ENCODE data around the gene SAP25. TPM values are rescaled to one million over a fixed set of nuclear protein-coding genes. Genes with fewer than 3 reads are reported as not detected.
A peak's percentile ranks its signal among the peaks of the same experiment; 100 is the strongest.

The SAP25 gene
- total RNA-seq, 3 donors from 2014 or later (not counting 1 experiment from before 2014, with no cell fraction given), result 25.9 to 46.4 (median 32.5) TPM

DNA sequence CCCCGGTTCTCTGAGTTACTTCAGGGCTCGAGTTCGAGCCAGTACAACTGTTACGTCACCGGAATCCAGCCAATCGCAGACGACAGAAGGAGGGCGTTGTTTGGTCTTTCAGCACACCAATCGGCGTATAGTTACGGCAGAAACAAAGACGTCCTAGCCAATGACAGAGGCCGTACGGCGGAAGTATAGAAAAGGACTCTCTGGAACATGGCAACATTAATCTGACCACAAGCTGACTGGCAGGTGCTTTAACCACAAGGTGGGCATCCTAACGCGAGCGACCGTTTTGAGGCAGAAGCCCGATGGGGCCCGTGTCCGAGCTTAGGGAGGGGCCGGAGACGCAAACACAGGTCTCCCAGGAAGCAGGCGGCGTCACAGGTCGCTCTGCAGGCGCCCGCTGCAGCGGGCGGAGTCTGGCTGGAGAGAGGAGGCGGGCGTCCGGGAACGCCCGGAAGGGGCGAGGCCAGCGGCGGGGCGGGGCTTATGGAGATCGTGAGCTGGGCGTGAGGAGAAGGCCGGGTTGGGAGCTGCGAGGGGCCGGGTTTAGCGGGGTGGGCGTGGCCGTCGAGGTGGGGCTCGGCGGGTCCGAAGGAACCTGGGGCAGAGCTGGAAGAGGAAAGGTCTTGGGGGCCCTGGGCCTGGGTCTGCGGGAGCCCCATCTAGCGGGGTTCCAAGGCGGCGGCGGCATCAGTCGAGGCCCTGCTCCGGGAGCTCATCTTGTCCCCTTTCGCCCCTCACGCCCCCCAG is 38.5 kb upstream of the SAP25 start, which contains the start of gene MOSPD3:
TSS of gene MOSPD3 (plus strand) at position 558 of the 747 bp plus-strand sequence. CDS start 252 bp downstream, outside the sequence.
- intact Hi-C loops (cut with micrococcal nuclease), result loop anchor here (1.0 to 2.0 kb wide), 4 partner anchors 8 to 61 kb away; partner anchors contain the start of genes FBXO24, GNB2 and LRCH4
- WGBS (ENCODE audit: insufficient coverage), result under 1% methylated on average over 61 of the region's 61 CpGs
- peaks cover 23% of the 10 kb centered on the region for H3K4me1 ChIP-seq (ENCODE audit: control insufficient read depth, insufficient read depth, low read length)
- H3K9me3 ChIP-seq (ENCODE audit: control insufficient read depth, insufficient read depth, low read length), result no peaks in the 10 kb centered on the region
- Mint-ChIP-seq H3K27ac (peak within 1 kb of the TSS; percentile 99), H3K4me1 (peaks cover 16 to 27% of the 10 kb centered on the region in 2 donors), H3K4me3 (peak within 1 kb of the TSS; percentile 99), H3K27me3 (ENCODE audit: low read depth in 2 of 2) (no peaks in the 10 kb centered on the region), H3K36me3 (no peaks in the 10 kb centered on the region), H3K9me3 (no peaks in the 10 kb centered on the region)
- DNase-seq (peak; percentile 98 to 99), ATAC-seq (peak; percentile 91 to 97 (median 91))
- no peaks in the 10 kb centered on the region for H3K27me3 ChIP-seq (ENCODE audit: control insufficient read depth, insufficient read depth, low read length)
- H3K36me3 ChIP-seq (ENCODE audit: control insufficient read depth, insufficient read depth, low read length), result peaks cover 3% of the 10 kb centered on the region
- H3K27ac ChIP-seq (ENCODE audit: low read length), result peak within 1 kb of the TSS; percentile 91
- peak within 1 kb of the TSS; percentile 91 for H3K4me3 ChIP-seq (ENCODE audit: low read length)
- TF ChIP-seq, protein P1, sequence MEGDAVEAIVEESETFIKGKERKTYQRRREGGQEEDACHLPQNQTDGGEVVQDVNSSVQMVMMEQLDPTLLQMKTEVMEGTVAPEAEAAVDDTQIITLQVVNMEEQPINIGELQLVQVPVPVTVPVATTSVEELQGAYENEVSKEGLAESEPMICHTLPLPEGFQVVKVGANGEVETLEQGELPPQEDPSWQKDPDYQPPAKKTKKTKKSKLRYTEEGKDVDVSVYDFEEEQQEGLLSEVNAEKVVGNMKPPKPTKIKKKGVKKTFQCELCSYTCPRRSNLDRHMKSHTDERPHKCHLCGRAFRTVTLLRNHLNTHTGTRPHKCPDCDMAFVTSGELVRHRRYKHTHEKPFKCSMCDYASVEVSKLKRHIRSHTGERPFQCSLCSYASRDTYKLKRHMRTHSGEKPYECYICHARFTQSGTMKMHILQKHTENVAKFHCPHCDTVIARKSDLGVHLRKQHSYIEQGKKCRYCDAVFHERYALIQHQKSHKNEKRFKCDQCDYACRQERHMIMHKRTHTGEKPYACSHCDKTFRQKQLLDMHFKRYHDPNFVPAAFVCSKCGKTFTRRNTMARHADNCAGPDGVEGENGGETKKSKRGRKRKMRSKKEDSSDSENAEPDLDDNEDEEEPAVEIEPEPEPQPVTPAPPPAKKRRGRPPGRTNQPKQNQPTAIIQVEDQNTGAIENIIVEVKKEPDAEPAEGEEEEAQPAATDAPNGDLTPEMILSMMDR (IDR thresholded peaks at IDR 0.05), result no peak

DNA sequence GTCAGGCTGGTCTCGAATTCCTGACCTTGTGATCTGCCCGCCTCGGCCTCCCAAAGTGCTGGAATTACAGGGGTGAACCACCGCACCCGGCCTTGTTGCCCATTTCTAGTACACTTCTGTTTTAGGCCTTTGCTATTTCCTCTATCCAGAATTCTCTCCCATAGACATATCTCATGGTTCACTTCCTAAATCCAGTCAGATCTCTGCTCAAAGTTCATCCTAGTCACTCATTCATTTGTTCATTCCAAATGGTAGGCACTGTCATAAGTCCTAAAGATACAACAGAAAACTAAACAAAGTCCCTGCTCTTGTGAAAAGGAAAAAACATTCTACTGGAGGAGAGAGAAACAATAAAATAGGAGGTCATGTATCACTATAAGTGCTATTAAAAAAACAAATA is 36.3 kb upstream of the SAP25 start:
- Histone ChIP-seq H3K4me1 (ENCODE audit: control insufficient read depth, insufficient read depth, low read length) (peaks cover 34% of the 10 kb centered on the region), H3K27me3 (ENCODE audit: control insufficient read depth, insufficient read depth, low read length) (no peaks in the 10 kb centered on the region), H3K36me3 (ENCODE audit: control insufficient read depth, insufficient read depth, low read length) (peaks cover 3% of the 10 kb centered on the region), H3K9me3 (ENCODE audit: control insufficient read depth, insufficient read depth, low read length) (no peaks in the 10 kb centered on the region), H3K4me3 (ENCODE audit: low read length) (no peak overlapping the region), H3K27ac (ENCODE audit: low read length) (no peak overlapping the region)
- peak overlapping the region; percentile 99 for H3K4me3 Mint-ChIP-seq
- peak overlapping the region in 1 of 2 donors; percentile 99 for H3K27ac Mint-ChIP-seq
- intact Hi-C loops (cut with micrococcal nuclease), result no loop called here
- H3K27me3 Mint-ChIP-seq (ENCODE audit: low read depth in 2 of 2), result no peaks in the 10 kb centered on the region
- TF ChIP-seq, protein P1 (IDR thresholded peaks at IDR 0.05), result no peak
- no peak for DNase-seq
- ATAC-seq, result no peak
- no peaks in the 10 kb centered on the region for H3K36me3 Mint-ChIP-seq
- 90% methylated on average over 5 of the region's 5 CpGs for WGBS (ENCODE audit: insufficient coverage)
- H3K4me1 Mint-ChIP-seq, result peaks cover 25 to 37% of the 10 kb centered on the region in 2 donors
- no peaks in the 10 kb centered on the region for H3K9me3 Mint-ChIP-seq

DNA sequence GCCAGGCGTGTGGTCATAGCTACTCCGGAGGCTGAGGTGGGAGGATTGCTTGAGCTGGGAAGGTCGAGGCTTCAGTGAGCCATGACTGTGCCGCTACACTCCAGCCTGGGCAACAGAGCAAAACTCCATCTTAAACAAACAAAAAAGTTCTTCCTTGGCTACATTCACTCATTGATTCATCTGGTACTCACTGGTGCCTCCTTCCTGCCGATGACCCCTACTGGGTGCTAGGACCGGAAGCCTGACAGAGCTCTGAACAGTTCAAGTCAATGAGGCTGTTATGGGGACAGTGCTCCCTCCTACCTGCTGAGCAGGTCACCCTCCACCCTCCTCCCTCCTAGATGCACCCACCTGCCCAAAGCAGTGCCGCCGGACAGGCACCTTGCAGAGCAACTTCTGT is 33.4 kb upstream of the SAP25 start:
- DNase-seq (no peak), ATAC-seq (no peak)
- no peaks in the 10 kb centered on the region for H3K36me3 Mint-ChIP-seq
- TF ChIP-seq, protein P1 (IDR thresholded peaks at IDR 0.05), result no peak
- 88% methylated on average over 6 of the region's 8 CpGs for WGBS (ENCODE audit: insufficient coverage)
- Histone ChIP-seq H3K27me3 (ENCODE audit: control insufficient read depth, insufficient read depth, low read length) (no peaks in the 10 kb centered on the region), H3K9me3 (ENCODE audit: control insufficient read depth, insufficient read depth, low read length) (no peaks in the 10 kb centered on the region), H3K4me3 (ENCODE audit: low read length) (no peak overlapping the region), H3K27ac (ENCODE audit: low read length) (no peak overlapping the region), H3K36me3 (ENCODE audit: control insufficient read depth, insufficient read depth, low read length) (no peaks in the 10 kb centered on the region), H3K4me1 (ENCODE audit: control insufficient read depth, insufficient read depth, low read length) (peaks cover 34% of the 10 kb centered on the region)
- peak overlapping the region in 1 of 2 donors; percentile 44 for H3K27ac Mint-ChIP-seq
- intact Hi-C loops (cut with micrococcal nuclease), result no loop called here
- no peaks in the 10 kb centered on the region for H3K9me3 Mint-ChIP-seq
- peaks cover 22 to 30% of the 10 kb centered on the region in 2 donors for H3K4me1 Mint-ChIP-seq
- no peak overlapping the region for H3K4me3 Mint-ChIP-seq
- no peaks in the 10 kb centered on the region for H3K27me3 Mint-ChIP-seq (ENCODE audit: low read depth in 2 of 2)
